GM18520 (cell line): ENCODE results near the gene ZNF384.

Experiments
- ATAC-seq: cut with Tn5 transposase; IDR thresholded peaks from one replicate; pipeline ENCODE4 v1.9.1; 2021; ENCODE audit not compliant: unreplicated experiment

ZNF384 gene

GRCh38 chr12:6626654-6627283 lies 62.4 kb downstream of the ZNF384 start:
- no peak for ATAC-seq

DNA sequence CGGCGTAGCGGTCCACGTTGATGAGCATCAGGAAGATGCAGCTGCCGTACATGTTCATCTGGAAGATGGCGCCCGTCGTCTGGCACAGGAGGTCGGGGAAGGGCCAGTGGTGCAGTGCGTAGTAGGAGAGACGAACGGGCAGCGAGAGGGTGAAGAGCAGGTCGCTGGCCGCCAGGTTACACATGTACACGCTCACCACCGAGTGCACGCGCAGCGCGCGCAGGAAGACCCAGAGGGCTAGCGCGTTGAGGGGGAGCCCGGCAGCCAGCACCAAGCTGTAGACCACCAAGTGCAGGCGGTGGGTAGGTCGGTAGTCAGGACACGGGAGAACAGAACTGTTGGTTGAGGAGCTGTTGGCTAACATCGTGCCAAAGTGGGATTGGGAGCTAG lies 68.3 kb downstream of the ZNF384 start:
- no peak for ATAC-seq

DNA sequence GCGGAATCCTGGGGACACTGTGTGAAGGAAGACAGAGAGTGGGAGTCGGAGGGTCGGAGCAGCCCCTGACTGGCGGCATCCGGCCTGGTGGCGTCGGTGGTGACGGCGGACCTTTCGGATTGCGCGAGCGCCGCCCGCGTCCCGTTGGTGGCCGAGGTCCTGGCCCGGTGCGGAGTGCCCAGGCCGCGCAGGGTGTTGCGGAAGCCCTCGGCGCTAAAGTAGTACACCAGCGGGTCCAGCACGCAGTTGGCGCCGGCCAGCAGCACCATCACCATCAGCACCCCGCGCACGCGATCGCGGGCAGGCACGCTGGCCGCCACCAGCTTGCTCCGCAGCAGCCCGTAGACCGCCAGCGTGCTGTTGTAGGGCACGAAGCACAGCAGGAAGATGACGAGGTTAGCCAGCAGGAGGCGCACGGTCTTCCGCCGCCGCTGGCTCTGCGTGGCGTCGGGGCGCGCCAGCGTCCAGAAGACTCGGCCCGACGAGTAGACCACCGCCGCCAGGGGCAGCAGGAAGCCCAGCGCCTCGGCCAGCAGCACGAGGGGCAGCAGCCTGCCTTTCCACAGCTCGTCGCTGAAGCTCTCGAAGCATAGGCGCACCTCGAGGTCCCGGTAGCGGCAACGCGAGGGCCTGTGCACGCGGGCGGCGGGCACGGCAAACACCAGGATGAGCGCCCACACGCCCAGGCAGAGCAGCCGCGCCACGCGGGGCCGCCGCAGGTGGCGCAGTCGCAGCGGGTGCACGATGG lies 68.9 kb downstream of the ZNF384 start:
- no peak for ATAC-seq

GRCh38 chr12:6618483-6619225 lies 70.5 kb downstream of the ZNF384 start:
- no peak for ATAC-seq
